ENCODE data around the gene FNDC7.

Gene FNDC7

DNA sequence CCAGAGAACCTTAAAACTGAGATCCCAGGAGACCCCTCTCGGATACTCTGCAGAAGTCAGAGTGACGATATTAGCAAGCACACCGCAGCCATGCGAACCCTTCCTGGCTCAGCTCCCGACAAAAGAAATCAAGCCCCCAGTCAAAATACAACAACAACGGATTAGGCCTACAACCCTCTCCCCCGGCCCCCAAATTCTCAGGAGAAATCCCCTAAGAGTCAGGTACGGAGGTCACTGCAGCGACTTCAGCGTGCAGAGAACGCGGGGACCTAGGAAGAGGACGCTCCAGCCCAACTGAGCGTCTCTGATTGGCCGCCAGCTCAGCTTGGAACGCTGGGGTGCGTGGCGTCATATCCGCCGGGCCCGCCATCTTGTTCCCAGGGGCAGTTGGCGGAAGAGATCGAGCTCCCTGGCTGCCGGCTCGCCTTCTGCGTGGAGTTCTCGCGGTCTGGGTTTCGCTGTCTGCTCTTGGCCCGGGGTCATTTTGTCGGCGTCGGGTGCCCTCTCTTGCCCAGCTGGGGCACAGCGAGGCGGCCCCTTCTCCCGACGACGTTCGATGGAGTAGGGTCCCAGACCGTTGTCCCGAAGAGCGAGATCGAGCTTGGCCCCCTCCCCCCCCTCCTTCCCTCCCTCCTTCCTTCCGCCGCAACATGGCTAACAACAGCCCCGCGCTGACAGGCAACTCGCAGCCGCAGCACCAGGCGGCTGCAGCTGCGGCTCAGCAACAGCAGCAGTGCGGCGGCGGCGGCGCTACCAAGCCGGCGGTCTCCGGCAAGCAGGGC, 20.6 kb upstream of the FNDC7 start, which contains the start of gene PRPF38B (continued):
- TF ChIP-seq, protein P1, sequence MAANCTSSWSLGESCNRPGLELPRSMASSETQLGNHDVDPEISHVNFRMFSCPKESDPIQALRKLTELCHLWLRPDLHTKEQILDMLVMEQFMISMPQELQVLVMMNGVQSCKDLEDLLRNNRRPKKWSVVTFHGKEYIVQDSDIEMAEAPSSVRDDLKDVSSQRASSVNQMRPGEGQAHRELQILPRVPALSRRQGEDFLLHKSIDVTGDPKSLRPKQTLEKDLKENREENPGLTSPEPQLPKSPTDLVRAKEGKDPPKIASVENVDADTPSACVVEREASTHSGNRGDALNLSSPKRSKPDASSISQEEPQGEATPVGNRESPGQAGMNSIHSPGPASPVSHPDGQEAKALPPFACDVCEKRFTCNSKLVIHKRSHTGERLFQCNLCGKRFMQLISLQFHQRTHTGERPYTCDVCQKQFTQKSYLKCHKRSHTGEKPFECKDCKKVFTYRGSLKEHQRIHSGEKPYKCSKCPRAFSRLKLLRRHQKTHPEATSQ (tag by site-specific recombination; IDR thresholded peaks at IDR 0.05): peak; percentile 75; the same call in 1 of the 2 replicates
- TF ChIP-seq ZBTB21 (tag by site-specific recombination; IDR thresholded peaks at IDR 0.05): peak; percentile 71
- TF ChIP-seq ZNF776 (tag by site-specific recombination; IDR thresholded peaks at IDR 0.05; ENCODE audit: borderline replicate concordance): no peak
- peak; percentile 89 for TF ChIP-seq ZNF629 (tag by site-specific recombination; IDR thresholded peaks at IDR 0.05)
- TF ChIP-seq, protein P2, sequence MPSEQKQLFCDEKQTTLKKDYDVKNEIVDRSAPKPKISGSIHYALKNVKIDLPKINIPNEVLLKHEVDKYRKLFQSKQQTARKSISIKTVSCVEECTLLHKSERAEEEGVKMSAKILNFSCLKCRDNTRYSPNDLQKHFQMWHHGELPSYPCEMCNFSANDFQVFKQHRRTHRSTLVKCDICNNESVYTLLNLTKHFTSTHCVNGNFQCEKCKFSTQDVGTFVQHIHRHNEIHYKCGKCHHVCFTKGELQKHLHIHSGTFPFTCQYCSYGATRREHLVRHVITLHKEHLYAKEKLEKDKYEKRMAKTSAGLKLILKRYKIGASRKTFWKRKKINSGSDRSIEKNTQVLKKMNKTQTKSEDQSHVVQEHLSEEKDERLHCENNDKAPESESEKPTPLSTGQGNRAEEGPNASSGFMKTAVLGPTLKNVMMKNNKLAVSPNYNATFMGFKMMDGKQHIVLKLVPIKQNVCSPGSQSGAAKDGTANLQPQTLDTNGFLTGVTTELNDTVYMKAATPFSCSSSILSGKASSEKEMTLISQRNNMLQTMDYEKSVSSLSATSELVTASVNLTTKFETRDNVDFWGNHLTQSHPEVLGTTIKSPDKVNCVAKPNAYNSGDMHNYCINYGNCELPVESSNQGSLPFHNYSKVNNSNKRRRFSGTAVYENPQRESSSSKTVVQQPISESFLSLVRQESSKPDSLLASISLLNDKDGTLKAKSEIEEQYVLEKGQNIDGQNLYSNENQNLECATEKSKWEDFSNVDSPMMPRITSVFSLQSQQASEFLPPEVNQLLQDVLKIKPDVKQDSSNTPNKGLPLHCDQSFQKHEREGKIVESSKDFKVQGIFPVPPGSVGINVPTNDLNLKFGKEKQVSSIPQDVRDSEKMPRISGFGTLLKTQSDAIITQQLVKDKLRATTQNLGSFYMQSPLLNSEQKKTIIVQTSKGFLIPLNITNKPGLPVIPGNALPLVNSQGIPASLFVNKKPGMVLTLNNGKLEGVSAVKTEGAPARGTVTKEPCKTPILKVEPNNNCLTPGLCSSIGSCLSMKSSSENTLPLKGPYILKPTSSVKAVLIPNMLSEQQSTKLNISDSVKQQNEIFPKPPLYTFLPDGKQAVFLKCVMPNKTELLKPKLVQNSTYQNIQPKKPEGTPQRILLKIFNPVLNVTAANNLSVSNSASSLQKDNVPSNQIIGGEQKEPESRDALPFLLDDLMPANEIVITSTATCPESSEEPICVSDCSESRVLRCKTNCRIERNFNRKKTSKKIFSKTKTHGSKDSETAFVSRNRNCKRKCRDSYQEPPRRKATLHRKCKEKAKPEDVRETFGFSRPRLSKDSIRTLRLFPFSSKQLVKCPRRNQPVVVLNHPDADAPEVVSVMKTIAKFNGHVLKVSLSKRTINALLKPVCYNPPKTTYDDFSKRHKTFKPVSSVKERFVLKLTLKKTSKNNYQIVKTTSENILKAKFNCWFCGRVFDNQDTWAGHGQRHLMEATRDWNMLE (tag by site-specific recombination; conservative IDR thresholded peaks at IDR 0.05; ENCODE audit: low read depth): peak; percentile 78
- TF ChIP-seq MZF1 (tag by site-specific recombination; IDR thresholded peaks at IDR 0.05; ENCODE audit: borderline replicate concordance): peak; percentile 65; the same call in 1 of the 2 replicates
- TF ChIP-seq, protein P3, sequence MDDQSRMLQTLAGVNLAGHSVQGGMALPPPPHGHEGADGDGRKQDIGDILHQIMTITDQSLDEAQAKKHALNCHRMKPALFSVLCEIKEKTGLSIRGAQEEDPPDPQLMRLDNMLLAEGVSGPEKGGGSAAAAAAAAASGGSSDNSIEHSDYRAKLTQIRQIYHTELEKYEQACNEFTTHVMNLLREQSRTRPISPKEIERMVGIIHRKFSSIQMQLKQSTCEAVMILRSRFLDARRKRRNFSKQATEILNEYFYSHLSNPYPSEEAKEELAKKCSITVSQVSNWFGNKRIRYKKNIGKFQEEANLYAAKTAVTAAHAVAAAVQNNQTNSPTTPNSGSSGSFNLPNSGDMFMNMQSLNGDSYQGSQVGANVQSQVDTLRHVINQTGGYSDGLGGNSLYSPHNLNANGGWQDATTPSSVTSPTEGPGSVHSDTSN (CRISPR knock-in tag; IDR thresholded peaks at IDR 0.05): peak; percentile 28; the same call in 1 of the 2 replicates
- peak; percentile 86 for TF ChIP-seq YY2 (tag by site-specific recombination; IDR thresholded peaks at IDR 0.05)
- TF ChIP-seq, protein P4, sequence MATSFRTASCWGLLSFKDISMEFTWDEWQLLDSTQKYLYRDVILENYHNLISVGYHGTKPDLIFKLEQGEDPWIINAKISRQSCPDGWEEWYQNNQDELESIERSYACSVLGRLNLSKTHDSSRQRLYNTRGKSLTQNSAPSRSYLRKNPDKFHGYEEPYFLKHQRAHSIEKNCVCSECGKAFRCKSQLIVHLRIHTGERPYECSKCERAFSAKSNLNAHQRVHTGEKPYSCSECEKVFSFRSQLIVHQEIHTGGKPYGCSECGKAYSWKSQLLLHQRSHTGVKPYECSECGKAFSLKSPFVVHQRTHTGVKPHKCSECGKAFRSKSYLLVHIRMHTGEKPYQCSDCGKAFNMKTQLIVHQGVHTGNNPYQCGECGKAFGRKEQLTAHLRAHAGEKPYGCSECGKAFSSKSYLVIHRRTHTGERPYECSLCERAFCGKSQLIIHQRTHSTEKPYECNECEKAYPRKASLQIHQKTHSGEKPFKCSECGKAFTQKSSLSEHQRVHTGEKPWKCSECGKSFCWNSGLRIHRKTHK (tag by site-specific recombination; IDR thresholded peaks at IDR 0.05): no peak
- TF ChIP-seq ZFHX2 (tag by site-specific recombination; conservative IDR thresholded peaks at IDR 0.05): no peak
- no peak for TF ChIP-seq ZNF266 (tag by site-specific recombination; IDR thresholded peaks at IDR 0.05; ENCODE audit: low read depth)
- no peak for TF ChIP-seq HOXA7 (CRISPR knock-in tag; IDR thresholded peaks at IDR 0.05; ENCODE audit: borderline replicate concordance)
- TF ChIP-seq GLI4 (tag by site-specific recombination; IDR thresholded peaks at IDR 0.05): 0 out of 2 replicates have a peak, but pooled peaks have one; percentile 10
- TF ChIP-seq ZSCAN16 (tag by site-specific recombination; IDR thresholded peaks at IDR 0.05): no peak
- no peak; the same call in none of the 2 replicates for TF ChIP-seq ZNF423 (tag by site-specific recombination; IDR thresholded peaks at IDR 0.05)
- TF ChIP-seq KLF16 (tag by site-specific recombination; IDR thresholded peaks at IDR 0.05): no peak
- no peak for TF ChIP-seq ZNF624 (tag by site-specific recombination; IDR thresholded peaks at IDR 0.05)
- no peak for TF ChIP-seq ZNF132 (tag by site-specific recombination; IDR thresholded peaks at IDR 0.05; ENCODE audit: borderline replicate concordance)
- TF ChIP-seq ZNF777 (tag by site-specific recombination; IDR thresholded peaks at IDR 0.05; ENCODE audit: borderline replicate concordance): no peak
- TF ChIP-seq ZNF768 (tag by site-specific recombination; IDR thresholded peaks at IDR 0.05): no peak
- TF ChIP-seq ZNF623 (tag by site-specific recombination; IDR thresholded peaks at IDR 0.05): no peak
- TF ChIP-seq, protein P5, sequence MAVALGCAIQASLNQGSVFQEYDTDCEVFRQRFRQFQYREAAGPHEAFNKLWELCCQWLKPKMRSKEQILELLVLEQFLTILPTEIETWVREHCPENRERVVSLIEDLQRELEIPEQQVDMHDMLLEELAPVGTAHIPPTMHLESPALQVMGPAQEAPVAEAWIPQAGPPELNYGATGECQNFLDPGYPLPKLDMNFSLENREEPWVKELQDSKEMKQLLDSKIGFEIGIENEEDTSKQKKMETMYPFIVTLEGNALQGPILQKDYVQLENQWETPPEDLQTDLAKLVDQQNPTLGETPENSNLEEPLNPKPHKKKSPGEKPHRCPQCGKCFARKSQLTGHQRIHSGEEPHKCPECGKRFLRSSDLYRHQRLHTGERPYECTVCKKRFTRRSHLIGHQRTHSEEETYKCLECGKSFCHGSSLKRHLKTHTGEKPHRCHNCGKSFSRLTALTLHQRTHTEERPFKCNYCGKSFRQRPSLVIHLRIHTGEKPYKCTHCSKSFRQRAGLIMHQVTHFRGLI (tag by site-specific recombination; IDR thresholded peaks at IDR 0.05): peak; percentile 96
- peak; percentile 69; the same call in 1 of the 2 replicates for TF ChIP-seq ZBTB20 (tag by site-specific recombination; IDR thresholded peaks at IDR 0.05)
- TF ChIP-seq KLF9 (tag by site-specific recombination; IDR thresholded peaks at IDR 0.05; ENCODE audit: low read depth): 0 out of 2 replicates have a peak, but pooled peaks have one; percentile 16
- TF ChIP-seq ZEB2 (tag by site-specific recombination; IDR thresholded peaks at IDR 0.05): peak; percentile 63; the same call in 1 of the 2 replicates
- TF ChIP-seq, protein P6, sequence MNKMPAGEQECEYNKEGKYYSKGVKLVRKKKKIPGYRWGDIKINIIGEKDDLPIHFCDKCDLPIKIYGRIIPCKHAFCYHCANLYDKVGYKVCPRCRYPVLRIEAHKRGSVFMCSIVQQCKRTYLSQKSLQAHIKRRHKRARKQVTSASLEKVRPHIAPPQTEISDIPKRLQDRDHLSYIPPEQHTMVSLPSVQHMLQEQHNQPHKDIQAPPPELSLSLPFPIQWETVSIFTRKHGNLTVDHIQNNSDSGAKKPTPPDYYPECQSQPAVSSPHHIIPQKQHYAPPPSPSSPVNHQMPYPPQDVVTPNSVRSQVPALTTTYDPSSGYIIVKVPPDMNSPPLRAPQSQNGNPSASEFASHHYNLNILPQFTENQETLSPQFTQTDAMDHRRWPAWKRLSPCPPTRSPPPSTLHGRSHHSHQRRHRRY (tag by site-specific recombination; IDR thresholded peaks at IDR 0.05): no peak
- no peak for TF ChIP-seq ZNF621 (tag by site-specific recombination; IDR thresholded peaks at IDR 0.05)
- no peak for TF ChIP-seq WT1 (tag by site-specific recombination; IDR thresholded peaks at IDR 0.05)

All from HEK293 (cell line).